Activated naive CD4-positive, alpha-beta T cell treated with anti-CD3 and anti-CD28 coated beads, Interleukin-2, amount 50 U/mL, for 24 hours (primary cell): ENCODE results near the gene PYCR2.

Experiments used
- H3K27ac Mint-ChIP-seq: one replicate; pipeline ENCODE4 v1.8.0; 2021; ENCODE audit warnings: mild to moderate bottlenecking, mixed read lengths
- H3K27me3 Mint-ChIP-seq: one replicate; pipeline ENCODE4 v1.8.0; 2021; ENCODE audit warnings: mixed read lengths
- H3K36me3 Mint-ChIP-seq: one replicate; pipeline ENCODE4 v1.8.0; 2021; ENCODE audit warnings: mixed read lengths
- H3K4me1 Mint-ChIP-seq: one replicate; pipeline ENCODE4 v1.8.0; 2021; ENCODE audit warnings: mixed read lengths
- H3K4me3 Mint-ChIP-seq: one replicate; pipeline ENCODE4 v1.8.0; 2021; ENCODE audit warnings: mild to moderate bottlenecking, mixed read lengths
- H3K9me3 Mint-ChIP-seq: one replicate; pipeline ENCODE4 v1.8.0; 2021; ENCODE audit warnings: mixed read lengths

The PYCR2 gene

GRCh38 chr1:225914947-225915346 is 9.1 kb downstream of the PYCR2 start:
- H3K27me3 Mint-ChIP-seq = no peaks in the 10 kb centered on the region
- H3K36me3 Mint-ChIP-seq = peaks cover 17% of the 10 kb centered on the region
- H3K27ac Mint-ChIP-seq = no peak overlapping the region
- H3K4me3 Mint-ChIP-seq = no peak overlapping the region
- H3K4me1 Mint-ChIP-seq = peaks cover 25% of the 10 kb centered on the region
- H3K9me3 Mint-ChIP-seq = no peaks in the 10 kb centered on the region

- peaks cover 13% of the 10 kb centered on the region for H3K36me3 Mint-ChIP-seq
- H3K4me1 Mint-ChIP-seq = peaks cover 25% of the 10 kb centered on the region
- no peaks in the 10 kb centered on the region for H3K9me3 Mint-ChIP-seq
- H3K27me3 Mint-ChIP-seq = no peaks in the 10 kb centered on the region
- H3K27ac Mint-ChIP-seq = no peak overlapping the region
- no peak overlapping the region for H3K4me3 Mint-ChIP-seq
Measured at GRCh38 chr1:225914391-225914790, 9.7 kb downstream of the PYCR2 start.

GRCh38 chr1:225911191-225912130 is 12.6 kb downstream of the PYCR2 start:
- H3K27ac Mint-ChIP-seq = no peak overlapping the region
- H3K4me1 Mint-ChIP-seq = peaks cover 22% of the 10 kb centered on the region
- no peaks in the 10 kb centered on the region for H3K27me3 Mint-ChIP-seq
- H3K9me3 Mint-ChIP-seq = no peaks in the 10 kb centered on the region
- peaks cover 7% of the 10 kb centered on the region for H3K36me3 Mint-ChIP-seq
- no peak overlapping the region for H3K4me3 Mint-ChIP-seq

- Mint-ChIP-seq H3K4me1 (peaks cover 34% of the 10 kb centered on the region), H3K27me3 (no peaks in the 10 kb centered on the region), H3K4me3 (no peak overlapping the region), H3K9me3 (no peaks in the 10 kb centered on the region), H3K27ac (no peak overlapping the region), H3K36me3 (no peaks in the 10 kb centered on the region)
Measured at GRCh38 chr1:225909477-225909876, 14.6 kb downstream of the PYCR2 start.

- no peak overlapping the region for H3K27ac Mint-ChIP-seq
Measured at GRCh38 chr1:225908773-225909172, 15.3 kb downstream of the PYCR2 start.

GRCh38 chr1:225908013-225908640 is 15.9 kb downstream of the PYCR2 start:
- Mint-ChIP-seq H3K36me3 (no peaks in the 10 kb centered on the region), H3K27me3 (no peaks in the 10 kb centered on the region), H3K9me3 (no peaks in the 10 kb centered on the region), H3K4me1 (peaks cover 34% of the 10 kb centered on the region), H3K27ac (no peak overlapping the region), H3K4me3 (no peak overlapping the region)

More at GRCh38 chr1:225908773-225909172, 15.3 kb downstream of the PYCR2 start:
- H3K9me3 Mint-ChIP-seq = no peaks in the 10 kb centered on the region
- H3K4me3 Mint-ChIP-seq = no peak overlapping the region
- H3K4me1 Mint-ChIP-seq = peaks cover 34% of the 10 kb centered on the region
- H3K36me3 Mint-ChIP-seq = no peaks in the 10 kb centered on the region
- H3K27me3 Mint-ChIP-seq = no peaks in the 10 kb centered on the region

GRCh38 chr1:225907341-225907740 is 16.7 kb downstream of the PYCR2 start:
- H3K27me3 Mint-ChIP-seq = no peaks in the 10 kb centered on the region
- H3K4me3 Mint-ChIP-seq = no peak overlapping the region
- H3K9me3 Mint-ChIP-seq = no peaks in the 10 kb centered on the region
- H3K4me1 Mint-ChIP-seq = peaks cover 34% of the 10 kb centered on the region
- no peak overlapping the region for H3K27ac Mint-ChIP-seq
- H3K36me3 Mint-ChIP-seq = no peaks in the 10 kb centered on the region

- Mint-ChIP-seq H3K9me3 (no peaks in the 10 kb centered on the region), H3K4me1 (peaks cover 30% of the 10 kb centered on the region), H3K27me3 (no peaks in the 10 kb centered on the region), H3K36me3 (no peaks in the 10 kb centered on the region), H3K4me3 (no peak overlapping the region), H3K27ac (no peak overlapping the region)
Measured at GRCh38 chr1:225906467-225906866, 17.6 kb downstream of the PYCR2 start.

GRCh38 chr1:225903623-225904022 is 20.4 kb downstream of the PYCR2 start:
- H3K36me3 Mint-ChIP-seq = no peaks in the 10 kb centered on the region
- no peak overlapping the region for H3K27ac Mint-ChIP-seq
- no peak overlapping the region for H3K4me3 Mint-ChIP-seq
- peaks cover 31% of the 10 kb centered on the region for H3K4me1 Mint-ChIP-seq
- no peaks in the 10 kb centered on the region for H3K27me3 Mint-ChIP-seq
- no peaks in the 10 kb centered on the region for H3K9me3 Mint-ChIP-seq

- Mint-ChIP-seq H3K9me3 (no peaks in the 10 kb centered on the region), H3K36me3 (no peaks in the 10 kb centered on the region), H3K4me3 (peak overlapping the region; percentile 21), H3K27ac (peak overlapping the region; percentile 91), H3K27me3 (no peaks in the 10 kb centered on the region), H3K4me1 (peaks cover 51% of the 10 kb centered on the region)
Measured at GRCh38 chr1:225899044-225899925, 24.8 kb downstream of the PYCR2 start.

- no peaks in the 10 kb centered on the region for H3K27me3 Mint-ChIP-seq
- H3K4me3 Mint-ChIP-seq = peak overlapping the region; percentile 37
- no peaks in the 10 kb centered on the region for H3K9me3 Mint-ChIP-seq
- peaks cover 61% of the 10 kb centered on the region for H3K4me1 Mint-ChIP-seq
- H3K27ac Mint-ChIP-seq = peak overlapping the region; percentile 76
- H3K36me3 Mint-ChIP-seq = no peaks in the 10 kb centered on the region
Measured at GRCh38 chr1:225897595-225898514, 26.2 kb downstream of the PYCR2 start.

GRCh38 chr1:225896937-225897549 is 27.0 kb downstream of the PYCR2 start:
- Mint-ChIP-seq H3K4me1 (peaks cover 63% of the 10 kb centered on the region), H3K27ac (peak overlapping the region; percentile 76), H3K4me3 (peak overlapping the region; percentile 37), H3K27me3 (no peaks in the 10 kb centered on the region), H3K36me3 (no peaks in the 10 kb centered on the region), H3K9me3 (no peaks in the 10 kb centered on the region)

- Mint-ChIP-seq H3K9me3 (no peaks in the 10 kb centered on the region), H3K4me1 (peaks cover 68% of the 10 kb centered on the region), H3K27ac (peak overlapping the region; percentile 76), H3K27me3 (no peaks in the 10 kb centered on the region), H3K4me3 (peak overlapping the region; percentile 37), H3K36me3 (no peaks in the 10 kb centered on the region)
Measured at GRCh38 chr1:225896494-225896893, 27.6 kb downstream of the PYCR2 start.

GRCh38 chr1:225892307-225892706 is 31.7 kb downstream of the PYCR2 start:
- Mint-ChIP-seq H3K4me3 (no peak overlapping the region), H3K27me3 (no peaks in the 10 kb centered on the region), H3K27ac (no peak overlapping the region), H3K4me1 (peaks cover 54% of the 10 kb centered on the region), H3K36me3 (no peaks in the 10 kb centered on the region), H3K9me3 (no peaks in the 10 kb centered on the region)
